ENCODE measurements around the gene OPN4. TPM values are rescaled to one million over a fixed set of nuclear protein-coding genes. Genes with fewer than 3 reads are reported as not detected.
"Not testable (repeated sequence)": the region's sequence is repeated elsewhere in the genome, so short reads cannot be mapped to it uniquely, and the experiment has no call there.

Gene OPN4
- total RNA-seq, 1 experiment from 2014 or later = not detected

GRCh38 chr10:86642021-86642420 is 12.3 kb upstream of the OPN4 start:
- Histone ChIP-seq H3K27me3 (ENCODE audit: control insufficient read depth, insufficient read depth, low read length) (no peaks in the 10 kb centered on the region), H3K36me3 (replicated peaks; ENCODE audit: control insufficient read depth, insufficient read depth, low read length) (no peaks in the 10 kb centered on the region), H3K4me3 (ENCODE audit: insufficient read depth, low read depth, low read length) (no peak overlapping the region)
- DNase-seq = no peak

DNA sequence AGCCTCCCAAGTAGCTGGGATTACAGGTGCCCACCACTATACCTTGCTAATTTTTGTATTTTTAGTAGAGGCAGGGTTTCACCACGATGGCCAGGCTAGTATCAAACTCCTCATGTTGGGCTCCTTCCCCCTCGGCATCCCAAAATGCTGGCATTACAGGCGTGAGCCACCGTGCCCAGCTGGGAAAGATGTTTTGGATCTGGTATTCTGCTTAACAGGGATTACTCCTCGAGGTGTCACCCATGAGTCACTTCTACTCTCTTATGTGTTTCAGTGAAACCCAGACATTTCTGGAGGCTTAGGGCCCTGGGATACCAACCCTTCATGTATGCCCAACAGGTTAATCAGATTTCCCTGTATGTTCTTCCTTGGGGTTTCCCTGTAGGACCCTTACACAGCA is 11.8 kb upstream of the OPN4 start:
- Histone ChIP-seq H3K27me3 (ENCODE audit: control insufficient read depth, insufficient read depth, low read length) (no peaks in the 10 kb centered on the region), H3K36me3 (replicated peaks; ENCODE audit: control insufficient read depth, insufficient read depth, low read length) (no peaks in the 10 kb centered on the region), H3K4me3 (ENCODE audit: insufficient read depth, low read depth, low read length) (no peak overlapping the region)
- DNase-seq = no peak

DNA sequence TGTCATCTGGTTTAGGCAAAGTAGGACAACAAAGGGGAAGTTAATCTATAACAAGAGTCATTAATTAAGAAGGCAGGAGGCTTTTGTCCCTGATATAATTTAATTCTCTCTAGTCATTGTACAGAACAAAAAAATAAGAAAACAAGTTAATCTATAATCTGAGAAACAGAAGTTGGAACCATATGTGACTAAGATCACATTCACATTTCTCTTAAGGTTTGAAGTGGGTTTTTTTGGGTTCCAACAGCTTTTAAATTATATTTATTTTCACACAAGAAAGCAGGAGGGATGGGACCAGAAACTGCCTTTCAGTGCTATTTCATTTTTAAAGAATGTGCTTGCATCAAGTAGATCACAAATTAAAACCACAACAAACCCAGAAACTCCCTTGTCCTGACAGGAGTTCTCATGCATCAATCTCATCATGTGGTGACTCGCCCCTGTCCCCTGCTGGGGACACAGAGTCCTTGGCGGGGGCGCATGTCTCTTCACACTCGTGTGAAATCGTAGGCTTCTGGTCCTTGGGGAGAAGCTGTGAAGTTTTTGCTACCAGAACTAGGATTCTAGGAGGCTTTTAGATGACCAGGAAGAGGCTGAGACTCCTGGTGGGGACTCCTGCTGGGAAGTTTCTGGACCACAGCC is 10.1 kb upstream of the OPN4 start:
- peak; percentile 56 for DNase-seq
- no peaks in the 10 kb centered on the region for H3K36me3 ChIP-seq (replicated peaks; ENCODE audit: control insufficient read depth, insufficient read depth, low read length)
- no peak overlapping the region for H3K4me3 ChIP-seq (ENCODE audit: insufficient read depth, low read depth, low read length)
- H3K27me3 ChIP-seq (ENCODE audit: control insufficient read depth, insufficient read depth, low read length) = no peaks in the 10 kb centered on the region

- no peaks in the 10 kb centered on the region for H3K27me3 ChIP-seq (ENCODE audit: control insufficient read depth, insufficient read depth, low read length)
- H3K4me3 ChIP-seq (ENCODE audit: insufficient read depth, low read depth, low read length) = no peak overlapping the region
- H3K36me3 ChIP-seq (replicated peaks; ENCODE audit: control insufficient read depth, insufficient read depth, low read length) = no peaks in the 10 kb centered on the region
- no peak for DNase-seq
Measured at GRCh38 chr10:86644794-86645445, 9.4 kb upstream of the OPN4 start.

DNA sequence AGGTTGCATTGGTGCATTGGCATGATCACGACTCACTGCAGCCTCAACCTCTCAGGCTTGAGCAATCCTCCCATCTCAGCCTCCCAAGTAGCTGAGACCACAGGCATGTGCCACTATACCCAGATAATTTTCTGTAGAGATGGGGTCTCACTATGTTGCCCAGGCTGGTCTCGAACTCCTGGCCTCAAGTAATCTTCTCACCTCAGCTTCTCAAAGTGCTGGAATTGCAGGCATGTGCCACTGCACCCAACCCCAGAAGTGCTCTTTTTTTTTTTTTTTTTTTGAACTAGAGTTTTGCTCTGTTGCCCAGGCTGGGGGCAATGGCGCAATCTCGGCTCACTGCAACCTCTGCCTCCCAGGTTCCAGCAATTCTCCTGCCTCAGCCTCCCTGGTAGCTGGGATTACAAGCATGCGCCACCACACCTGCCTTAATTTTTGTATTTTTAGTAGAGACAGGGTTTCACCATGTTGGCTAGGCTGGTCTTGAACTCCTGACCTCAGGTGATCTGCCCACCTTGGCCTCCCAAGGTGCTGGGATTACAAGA is 8.7 kb upstream of the OPN4 start:
- not testable (repeated sequence) for H3K4me3 ChIP-seq (ENCODE audit: insufficient read depth, low read depth, low read length); H3K27me3 ChIP-seq (ENCODE audit: control insufficient read depth, insufficient read depth, low read length); DNase-seq; H3K36me3 ChIP-seq (replicated peaks; ENCODE audit: control insufficient read depth, insufficient read depth, low read length)

DNA sequence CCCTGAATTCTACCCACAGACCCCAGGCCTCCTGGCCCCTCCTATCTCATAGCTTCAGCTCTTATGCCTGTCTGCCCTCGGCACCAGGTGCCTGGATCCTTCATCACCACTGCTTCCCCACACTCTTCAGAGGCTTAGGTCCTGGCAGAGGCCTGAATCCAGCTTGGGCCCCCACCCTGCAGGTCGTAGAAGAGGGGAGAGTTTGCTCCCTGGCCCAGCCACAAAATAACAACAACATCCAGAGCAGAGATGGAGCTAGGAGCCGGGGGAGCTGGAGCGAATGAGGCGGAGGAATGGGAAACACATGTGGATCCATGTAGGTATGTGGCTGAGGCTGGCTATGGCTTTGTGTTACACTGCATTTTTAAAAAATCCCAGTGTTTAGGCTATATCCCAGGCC is 7.8 kb upstream of the OPN4 start:
- Histone ChIP-seq H3K27me3 (ENCODE audit: control insufficient read depth, insufficient read depth, low read length) (no peaks in the 10 kb centered on the region), H3K4me3 (ENCODE audit: insufficient read depth, low read depth, low read length) (no peak overlapping the region), H3K36me3 (replicated peaks; ENCODE audit: control insufficient read depth, insufficient read depth, low read length) (no peaks in the 10 kb centered on the region)
- DNase-seq = peak; percentile 30

- Histone ChIP-seq H3K27me3 (ENCODE audit: control insufficient read depth, insufficient read depth, low read length) (no peaks in the 10 kb centered on the region), H3K36me3 (replicated peaks; ENCODE audit: control insufficient read depth, insufficient read depth, low read length) (no peaks in the 10 kb centered on the region), H3K4me3 (ENCODE audit: insufficient read depth, low read depth, low read length) (no peak overlapping the region)
- peak; percentile 31 for DNase-seq
Measured at GRCh38 chr10:86646933-86647332, 7.4 kb upstream of the OPN4 start.

- Histone ChIP-seq H3K36me3 (replicated peaks; ENCODE audit: control insufficient read depth, insufficient read depth, low read length) (no peaks in the 10 kb centered on the region), H3K4me3 (ENCODE audit: insufficient read depth, low read depth, low read length) (no peak overlapping the region), H3K27me3 (ENCODE audit: control insufficient read depth, insufficient read depth, low read length) (no peaks in the 10 kb centered on the region)
- DNase-seq = peak; percentile 36
Measured at GRCh38 chr10:86647773-86648703, 6.3 kb upstream of the OPN4 start.

- peak; percentile 52 for DNase-seq
- H3K27me3 ChIP-seq (ENCODE audit: control insufficient read depth, insufficient read depth, low read length) = no peaks in the 10 kb centered on the region
- no peak overlapping the region for H3K4me3 ChIP-seq (ENCODE audit: insufficient read depth, low read depth, low read length)
- H3K36me3 ChIP-seq (replicated peaks; ENCODE audit: control insufficient read depth, insufficient read depth, low read length) = no peaks in the 10 kb centered on the region
Measured at GRCh38 chr10:86648704-86649427, 5.5 kb upstream of the OPN4 start.

DNA sequence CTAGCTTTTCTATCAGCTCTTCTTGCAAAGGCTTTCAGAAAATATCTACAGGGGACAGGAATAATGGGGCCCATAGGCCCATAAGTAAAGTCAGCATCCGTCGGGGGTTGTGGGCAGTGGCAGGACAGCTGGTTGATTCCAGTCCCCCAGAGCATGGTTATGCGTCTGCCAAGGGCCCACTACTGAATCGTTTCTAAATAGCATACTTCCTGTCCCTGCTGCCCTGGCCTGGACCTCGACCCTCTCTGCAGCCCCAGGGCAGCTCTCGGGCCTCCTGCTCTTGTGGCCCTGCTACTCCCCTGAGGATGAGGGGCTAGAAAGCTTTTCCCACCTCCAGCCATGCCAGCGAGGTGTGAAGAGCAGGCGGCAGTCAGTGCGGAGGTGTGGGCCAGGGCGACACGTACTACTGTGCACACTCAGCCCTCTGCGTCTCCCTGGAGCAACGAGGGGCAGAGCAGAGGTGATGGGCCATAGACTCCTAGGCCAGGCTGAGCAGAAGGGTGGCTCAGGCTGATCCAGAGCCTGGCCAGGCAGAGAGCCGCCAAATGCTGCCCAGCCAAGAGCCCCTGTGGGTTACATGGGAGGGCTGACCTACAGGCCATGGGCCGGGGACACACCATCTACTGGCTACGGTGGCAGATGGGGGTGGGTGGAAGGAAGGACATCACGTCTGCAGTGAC is 4.7 kb upstream of the OPN4 start:
- H3K4me3 ChIP-seq (ENCODE audit: insufficient read depth, low read depth, low read length) = no peak overlapping the region
- peak; percentile 41 for DNase-seq
- no peaks in the 10 kb centered on the region for H3K27me3 ChIP-seq (ENCODE audit: control insufficient read depth, insufficient read depth, low read length)
- no peaks in the 10 kb centered on the region for H3K36me3 ChIP-seq (replicated peaks; ENCODE audit: control insufficient read depth, insufficient read depth, low read length)

GRCh38 chr10:86650151-86650550 is 4.2 kb upstream of the OPN4 start:
- DNase-seq = peak; percentile 24

GRCh38 chr10:86651021-86651471 is 3.3 kb upstream of the OPN4 start:
- Histone ChIP-seq H3K27me3 (ENCODE audit: control insufficient read depth, insufficient read depth, low read length) (no peaks in the 10 kb centered on the region), H3K36me3 (replicated peaks; ENCODE audit: control insufficient read depth, insufficient read depth, low read length) (no peaks in the 10 kb centered on the region), H3K4me3 (ENCODE audit: insufficient read depth, low read depth, low read length) (no peak overlapping the region)
- peak; percentile 31 for DNase-seq

More at GRCh38 chr10:86650151-86650550, 4.2 kb upstream of the OPN4 start:
- no peak overlapping the region for H3K4me3 ChIP-seq (ENCODE audit: insufficient read depth, low read depth, low read length)
- H3K36me3 ChIP-seq (replicated peaks; ENCODE audit: control insufficient read depth, insufficient read depth, low read length) = no peaks in the 10 kb centered on the region
- H3K27me3 ChIP-seq (ENCODE audit: control insufficient read depth, insufficient read depth, low read length) = no peaks in the 10 kb centered on the region

DNA sequence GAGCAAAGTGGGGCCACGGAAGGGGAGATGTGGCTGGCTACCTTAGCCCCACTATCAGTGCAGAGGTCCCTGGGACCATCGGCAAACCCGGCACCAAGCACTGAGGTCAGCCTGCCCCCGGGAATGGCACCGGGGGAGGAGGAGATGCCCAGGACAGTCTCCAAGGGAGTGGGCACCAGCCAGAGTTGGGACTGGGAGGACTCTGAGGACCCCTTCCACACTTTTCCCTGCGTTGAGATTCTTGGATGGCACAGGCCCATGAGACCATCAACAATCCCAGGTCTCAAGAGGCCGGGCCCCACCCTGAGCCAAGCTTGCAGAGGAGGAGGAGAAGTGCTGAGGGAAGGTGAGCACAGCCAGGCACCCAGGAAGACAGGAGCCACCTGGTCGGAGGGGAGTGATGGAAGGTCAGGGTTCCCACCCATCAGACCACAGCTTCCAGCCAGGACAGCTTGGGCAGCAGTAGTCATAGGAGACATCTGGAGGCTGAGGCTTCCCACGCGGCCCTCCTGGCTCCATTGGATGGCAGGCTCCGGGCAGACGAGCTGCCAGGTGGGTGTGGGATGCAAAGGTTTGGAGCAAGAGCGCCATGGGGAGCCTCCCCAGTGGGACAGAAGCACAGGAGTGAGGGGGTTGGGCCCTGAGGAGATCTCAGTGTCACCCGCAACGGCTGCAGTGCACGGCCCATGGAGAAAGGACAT is 2.6 kb upstream of the OPN4 start:
- no peaks in the 10 kb centered on the region for H3K36me3 ChIP-seq (replicated peaks; ENCODE audit: control insufficient read depth, insufficient read depth, low read length)
- DNase-seq = peak; percentile 49

More for the DNA sequence above, 2.6 kb upstream of the OPN4 start:
- Histone ChIP-seq H3K27me3 (ENCODE audit: control insufficient read depth, insufficient read depth, low read length) (no peaks in the 10 kb centered on the region), H3K4me3 (ENCODE audit: insufficient read depth, low read depth, low read length) (no peak overlapping the region)

All from H7 (cell line).